ENCODE measurements around the gene FBXW8. TPM values are rescaled to one million over a fixed set of nuclear protein-coding genes. Genes with fewer than 3 reads are reported as not detected.

Gene FBXW8
- total RNA-seq, 4 donors from 2014 or later: 7.4 to 15.4 (median 10.2) TPM

GRCh38 chr12:116892349-116893140, 18.2 kb upstream of the FBXW8 start:
- no peak for DNase-seq
- H3K27me3 ChIP-seq: peaks cover 0 to 53% (median 0%) of the 10 kb centered on the region in 4 donors
- no peak for TF ChIP-seq CTCF (IDR thresholded peaks at IDR 0.05)
- TF ChIP-seq POLR2A (IDR thresholded peaks at IDR 0.05): no peak
- no peak overlapping the region for H3K4me3 ChIP-seq
- 72 to 78% methylated on average over 12 of the region's 12 CpGs for WGBS, 2 donors
- H3K27ac ChIP-seq: no peak overlapping the region
- H3K9me3 ChIP-seq: peaks cover 0 to 5% (median 0%) of the 10 kb centered on the region in 3 donors
- intact Hi-C loops (cut with DNase I): no loop called here
- no peaks in the 10 kb centered on the region for H3K36me3 ChIP-seq
- H3K4me1 ChIP-seq: no peaks in the 10 kb centered on the region

- Histone ChIP-seq H3K36me3 (no peaks in the 10 kb centered on the region), H3K4me1 (no peaks in the 10 kb centered on the region), H3K4me3 (no peak overlapping the region), H3K27me3 (peaks cover 0 to 53% (median 3%) of the 10 kb centered on the region in 4 donors), H3K9me3 (peaks cover 0 to 5% (median 0%) of the 10 kb centered on the region in 3 donors), H3K27ac (no peak overlapping the region)
- 72 to 73% methylated on average over 3 of the region's 3 CpGs for WGBS, 2 donors
- DNase-seq: no peak
- TF ChIP-seq CTCF (IDR thresholded peaks at IDR 0.05) (no peak), POLR2A (IDR thresholded peaks at IDR 0.05) (no peak)
- intact Hi-C loops (cut with DNase I): no loop called here
Observed at GRCh38 chr12:116894913-116895312, 15.8 kb upstream of the FBXW8 start.

- Histone ChIP-seq H3K4me1 (no peaks in the 10 kb centered on the region), H3K27me3 (peaks cover 0 to 56% (median 3%) of the 10 kb centered on the region in 4 donors), H3K9me3 (no peaks in the 10 kb centered on the region), H3K27ac (no peak overlapping the region), H3K36me3 (no peaks in the 10 kb centered on the region), H3K4me3 (no peak overlapping the region)
- DNase-seq: no peak
- TF ChIP-seq POLR2A (IDR thresholded peaks at IDR 0.05): no peak
- TF ChIP-seq CTCF (IDR thresholded peaks at IDR 0.05): no peak
- intact Hi-C loops (cut with DNase I): no loop called here
- 47 to 75% methylated on average over 4 to 7 of the region's 7 CpGs for WGBS, 2 donors
Observed at GRCh38 chr12:116896411-116896924, 14.3 kb upstream of the FBXW8 start.

- Histone ChIP-seq H3K4me1 (no peaks in the 10 kb centered on the region), H3K4me3 (no peak overlapping the region), H3K27ac (no peak overlapping the region), H3K9me3 (no peaks in the 10 kb centered on the region), H3K27me3 (peaks cover 0 to 62% (median 3%) of the 10 kb centered on the region in 4 donors), H3K36me3 (no peaks in the 10 kb centered on the region)
- TF ChIP-seq CTCF (IDR thresholded peaks at IDR 0.05) (no peak), POLR2A (IDR thresholded peaks at IDR 0.05) (no peak)
- WGBS, 2 donors: 58 to 75% methylated on average over 4 of the region's 4 CpGs
- intact Hi-C loops (cut with DNase I): no loop called here
- DNase-seq: no peak
Observed at GRCh38 chr12:116897476-116897875, 13.3 kb upstream of the FBXW8 start.

- Histone ChIP-seq H3K9me3 (no peaks in the 10 kb centered on the region), H3K27ac (no peak overlapping the region), H3K36me3 (no peaks in the 10 kb centered on the region), H3K27me3 (peaks cover 0 to 65% (median 3%) of the 10 kb centered on the region in 4 donors), H3K4me1 (no peaks in the 10 kb centered on the region), H3K4me3 (no peak overlapping the region)
- intact Hi-C loops (cut with DNase I): no loop called here
- WGBS, 2 donors: 61 to 100% methylated on average over 1 to 3 of the region's 3 CpGs
- DNase-seq: no peak
- TF ChIP-seq POLR2A (IDR thresholded peaks at IDR 0.05) (no peak), CTCF (IDR thresholded peaks at IDR 0.05) (no peak)
Observed at GRCh38 chr12:116898669-116899068, 12.1 kb upstream of the FBXW8 start.

Measured in esophagus squamous epithelium (tissue), 5 donors.